BLaER1 treated with 17β-estradiol and CSF1 and Interleukin-3, amounts not matched to agents 10 nM and 100 nM (cell line): Measurements from ENCODE around the gene C15orf39.
"Not testable (repeated sequence)": the region's sequence is repeated elsewhere in the genome, so short reads cannot be mapped to it uniquely, and the experiment has no call there.

Experiments used
- H3K27ac ChIP-seq, 11 experiments: shearing (Covaris generic); formaldehyde crosslinking; 2 replicates each; pipeline ENCODE4 v1.8.1; 2022
- H3K27me3 ChIP-seq, 11 experiments: shearing (Covaris generic); formaldehyde crosslinking; 2 replicates each; pipeline ENCODE4 v1.8.1; 2022
- H3K36me3 ChIP-seq, 11 experiments: shearing (Covaris generic); formaldehyde crosslinking; 2 replicates each; pipeline ENCODE4 v1.8.1; 2022
- H3K4me1 ChIP-seq, 10 experiments: shearing (Covaris generic); formaldehyde crosslinking; 2 replicates each; pipeline ENCODE4 v1.8.1; 2022
- H3K4me2 ChIP-seq, 11 experiments: shearing (Covaris generic); formaldehyde crosslinking; 2 replicates each; pipeline ENCODE4 v1.8.1; 2022
- H3K4me3 ChIP-seq, 10 experiments: shearing (Covaris generic); formaldehyde crosslinking; 2 replicates each; pipeline ENCODE4 v1.8.1; 2022
- H3K9ac ChIP-seq, 11 experiments: shearing (Covaris generic); formaldehyde crosslinking; 2 replicates each; pipeline ENCODE4 v1.8.1; 2022
- H3K9me3 ChIP-seq, 11 experiments: shearing (Covaris generic); formaldehyde crosslinking; replicated peaks in 1 of 11; 2 replicates each; pipeline ENCODE4 v1.8.1; 2022
- H4K20me1 ChIP-seq, 11 experiments: shearing (Covaris generic); formaldehyde crosslinking; 2 replicates each; pipeline ENCODE4 v1.8.1; 2022
- Cebpa-rat ChIP-seq, 11 experiments: shearing (Covaris generic); IDR thresholded peaks; 2 replicates each; pipeline ENCODE4 v1.8.1; 2022

Gene C15orf39

GRCh38 chr15:75213768-75214221, 12.1 kb downstream of the C15orf39 start:
- peak overlapping the region in 2 of 11 experiments; percentile 29 to 46; a peak in 2 of 22 replicates for H3K9ac ChIP-seq
- H4K20me1 ChIP-seq: peaks cover 76 to 97% (median 89%) of the 10 kb centered on the region in 11 experiments
- no peaks in the 10 kb centered on the region for H3K9me3 ChIP-seq
- H3K4me2 ChIP-seq: no peak overlapping the region
- no peaks in the 10 kb centered on the region for H3K27me3 ChIP-seq
- H3K36me3 ChIP-seq: peaks cover 51 to 60% (median 57%) of the 10 kb centered on the region in 11 experiments
- H3K4me3 ChIP-seq: no peak overlapping the region
- H3K27ac ChIP-seq: no peak overlapping the region
- no peak for TF ChIP-seq Cebpa-rat (IDR thresholded peaks at IDR 0.05)
- peaks cover 53 to 76% (median 62%) of the 10 kb centered on the region in 10 experiments for H3K4me1 ChIP-seq

DNA sequence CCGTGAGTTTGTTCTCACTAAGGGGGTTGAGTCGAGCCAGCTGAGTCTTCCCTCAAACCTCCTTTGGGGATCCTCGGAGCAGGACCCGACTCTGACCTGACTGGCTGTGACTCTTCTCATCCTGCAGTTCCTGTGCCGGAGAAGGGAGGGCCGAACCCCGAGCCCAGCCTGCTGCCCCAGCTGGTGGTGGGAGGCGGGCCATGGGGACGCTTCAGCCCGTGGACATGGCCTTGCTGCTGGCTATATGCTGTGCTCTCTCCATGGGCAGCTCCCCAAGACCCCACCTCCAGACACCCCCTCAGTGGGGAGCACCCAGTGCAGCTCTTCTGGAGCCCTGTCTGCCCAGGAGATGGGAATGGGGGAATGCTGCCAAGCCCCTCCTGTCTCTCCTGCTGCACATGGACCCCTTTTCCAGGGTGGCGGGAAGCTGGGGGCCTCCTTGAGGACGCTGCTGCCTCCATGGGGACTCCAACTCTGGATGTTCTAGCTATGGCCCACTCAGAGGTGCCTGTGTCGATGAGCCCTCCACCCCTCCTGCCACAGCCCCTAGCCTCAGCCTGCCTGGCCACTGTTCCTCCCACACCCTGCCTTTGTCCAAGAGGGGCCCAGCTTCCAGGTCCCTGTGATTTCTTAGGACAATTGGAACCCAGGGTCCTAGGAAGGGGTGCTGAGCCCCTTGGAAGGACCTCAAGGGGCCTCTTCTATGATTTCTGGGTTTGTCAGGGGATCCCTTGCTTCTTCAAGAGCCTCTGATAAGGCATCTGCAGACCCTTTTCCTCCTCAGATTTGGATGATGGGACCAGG, 12.8 kb downstream of the C15orf39 start:
- H3K36me3 ChIP-seq: peaks cover 44 to 53% (median 50%) of the 10 kb centered on the region in 11 experiments
- H3K9ac ChIP-seq: peak overlapping the region in 8 of 11 experiments; percentile 7 to 46 (median 27); a peak in 8 of 22 replicates
- no peaks in the 10 kb centered on the region for H3K9me3 ChIP-seq
- H3K4me2 ChIP-seq: 0 out of 22 replicates have a peak overlapping the region, but pooled peaks of 1 of the 11 experiments have one; percentile 1
- peaks cover 69 to 93% (median 82%) of the 10 kb centered on the region in 11 experiments for H4K20me1 ChIP-seq
- H3K27ac ChIP-seq: peak overlapping the region in 6 of 11 experiments; percentile 18 to 44 (median 29); a peak in 6 of 22 replicates
- TF ChIP-seq Cebpa-rat (IDR thresholded peaks at IDR 0.05): no peak
- H3K4me3 ChIP-seq: no peak overlapping the region
- H3K27me3 ChIP-seq: no peaks in the 10 kb centered on the region
- H3K4me1 ChIP-seq: peaks cover 46 to 74% (median 57%) of the 10 kb centered on the region in 10 experiments

- Histone ChIP-seq H3K9me3 (no peaks in the 10 kb centered on the region), H3K36me3 (peaks cover 35 to 44% (median 41%) of the 10 kb centered on the region in 11 experiments), H3K4me2 (peak overlapping the region in 5 of 11 experiments; percentile 0 to 32 (median 12); a peak in 5 of 22 replicates), H3K4me1 (peaks cover 37 to 68% (median 48%) of the 10 kb centered on the region in 10 experiments), H3K27ac (peak overlapping the region in 7 of 11 experiments; percentile 2 to 44 (median 27); a peak in 9 of 22 replicates), H4K20me1 (peaks cover 60 to 93% (median 74%) of the 10 kb centered on the region in 11 experiments), H3K4me3 (no peak overlapping the region), H3K27me3 (no peaks in the 10 kb centered on the region), H3K9ac (peak overlapping the region in 9 of 11 experiments; percentile 7 to 46 (median 26); a peak in 10 of 22 replicates)
- TF ChIP-seq Cebpa-rat (IDR thresholded peaks at IDR 0.05): no peak
Observed at GRCh38 chr15:75215107-75216004, 13.7 kb downstream of the C15orf39 start.

DNA sequence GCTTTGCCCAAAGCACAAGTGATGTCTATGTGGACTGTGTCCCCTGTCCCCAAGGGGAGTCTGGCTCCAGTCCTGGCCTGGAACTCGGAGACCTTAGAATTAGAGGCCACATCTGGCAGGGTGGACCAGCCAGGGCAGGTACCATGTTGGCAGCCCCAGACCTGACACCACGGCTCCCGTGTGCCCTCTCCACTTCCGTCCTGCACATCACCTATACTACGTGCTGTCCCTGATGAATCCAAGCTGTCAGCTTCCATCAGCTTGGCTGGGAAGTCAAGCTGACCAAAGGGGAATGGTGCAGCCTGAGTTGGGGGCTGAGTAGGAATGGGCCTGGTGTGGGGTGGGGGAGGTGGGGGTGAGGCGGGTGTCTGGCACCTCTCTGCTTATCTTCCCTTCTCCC, 15.3 kb downstream of the C15orf39 start:
- Histone ChIP-seq H3K4me3 (no peak overlapping the region), H3K36me3 (peaks cover 19 to 28% (median 25%) of the 10 kb centered on the region in 11 experiments), H3K4me1 (peaks cover 20 to 52% (median 32%) of the 10 kb centered on the region in 10 experiments; a peak in 19 of 20 replicates), H3K27me3 (no peaks in the 10 kb centered on the region), H4K20me1 (peaks cover 43 to 77% (median 57%) of the 10 kb centered on the region in 11 experiments), H3K9me3 (no peaks in the 10 kb centered on the region), H3K9ac (no peak overlapping the region), H3K27ac (no peak overlapping the region), H3K4me2 (no peak overlapping the region)
- TF ChIP-seq Cebpa-rat (IDR thresholded peaks at IDR 0.05): no peak

GRCh38 chr15:75217574-75217973, 15.9 kb downstream of the C15orf39 start:
- H3K27ac ChIP-seq, H3K4me2 ChIP-seq, H3K9me3 ChIP-seq, H3K27me3 ChIP-seq, H3K4me3 ChIP-seq, H3K9ac ChIP-seq: not testable (repeated sequence)
- H3K4me1 ChIP-seq: peaks cover 15 to 46% (median 28%) of the 10 kb centered on the region in 10 experiments; a peak in 19 of 20 replicates
- peaks cover 38 to 71% (median 51%) of the 10 kb centered on the region in 11 experiments for H4K20me1 ChIP-seq
- peaks cover 13 to 22% (median 19%) of the 10 kb centered on the region in 11 experiments for H3K36me3 ChIP-seq

GRCh38 chr15:75219507-75219929, 17.8 kb downstream of the C15orf39 start:
- Histone ChIP-seq H4K20me1 (peaks cover 18 to 52% (median 32%) of the 10 kb centered on the region in 11 experiments), H3K4me1 (peaks cover 15 to 32% (median 19%) of the 10 kb centered on the region in 10 experiments; a peak in 19 of 20 replicates), H3K9ac (0 out of 22 replicates have a peak overlapping the region, but pooled peaks of 1 of the 11 experiments have one; percentile 19)
- H3K36me3 ChIP-seq, H3K27ac ChIP-seq, H3K9me3 ChIP-seq, H3K27me3 ChIP-seq, H3K4me3 ChIP-seq, H3K4me2 ChIP-seq: not testable (repeated sequence)

DNA sequence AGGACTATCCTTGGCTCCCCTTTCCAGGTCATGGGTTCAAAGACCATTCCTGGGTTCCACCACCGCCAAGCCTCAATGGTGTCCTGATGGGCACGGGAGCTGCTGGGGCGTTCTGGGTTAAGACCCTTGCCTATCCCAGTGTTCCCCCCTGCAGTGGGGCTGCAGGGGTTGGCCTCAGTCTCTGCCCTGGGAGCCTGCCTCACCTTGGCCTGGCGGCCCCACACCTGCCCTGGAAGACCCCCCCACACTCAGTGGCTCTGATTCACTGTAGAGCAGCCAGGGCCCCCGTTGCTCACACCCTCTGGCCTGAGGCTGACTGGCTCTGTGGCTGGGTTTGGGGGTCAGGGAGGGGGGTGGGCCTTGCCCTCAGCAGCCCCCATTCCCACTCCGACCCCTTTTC, 22.0 kb downstream of the C15orf39 start:
- Histone ChIP-seq H4K20me1 (peaks cover 0 to 13% (median 0%) of the 10 kb centered on the region in 11 experiments; a peak in 8 of 22 replicates), H3K36me3 (no peaks in the 10 kb centered on the region), H3K27ac (no peak overlapping the region), H3K4me2 (no peak overlapping the region), H3K4me1 (peaks cover 0 to 16% (median 2%) of the 10 kb centered on the region in 10 experiments; a peak in 6 of 20 replicates), H3K27me3 (no peaks in the 10 kb centered on the region), H3K9me3 (no peaks in the 10 kb centered on the region), H3K4me3 (no peak overlapping the region), H3K9ac (no peak overlapping the region)
- TF ChIP-seq Cebpa-rat (IDR thresholded peaks at IDR 0.05): no peak

GRCh38 chr15:75224281-75224680, 22.6 kb downstream of the C15orf39 start:
- Histone ChIP-seq H3K27me3 (no peaks in the 10 kb centered on the region), H3K4me3 (no peak overlapping the region), H4K20me1 (peaks cover 0 to 9% (median 0%) of the 10 kb centered on the region in 11 experiments; a peak in 5 of 22 replicates), H3K4me1 (peaks cover 0 to 13% (median 2%) of the 10 kb centered on the region in 10 experiments; a peak in 13 of 20 replicates), H3K9me3 (no peaks in the 10 kb centered on the region), H3K27ac (no peak overlapping the region), H3K36me3 (no peaks in the 10 kb centered on the region), H3K4me2 (no peak overlapping the region), H3K9ac (no peak overlapping the region)
- TF ChIP-seq Cebpa-rat (IDR thresholded peaks at IDR 0.05): no peak

- H3K27ac ChIP-seq: not testable (repeated sequence)
Observed at GRCh38 chr15:75225102-75225836, 23.6 kb downstream of the C15orf39 start.

More at GRCh38 chr15:75225102-75225836, 23.6 kb downstream of the C15orf39 start:
- H3K4me2 ChIP-seq, H3K9ac ChIP-seq, H3K9me3 ChIP-seq, H3K27me3 ChIP-seq, H4K20me1 ChIP-seq, H3K4me3 ChIP-seq, H3K36me3 ChIP-seq: not testable (repeated sequence)
- peaks cover 10 to 18% (median 11%) of the 10 kb centered on the region in 10 experiments for H3K4me1 ChIP-seq
